Stimulated activated naive CD8-positive, alpha-beta T cell treated with anti-CD3 and anti-CD28 coated beads, Interleukin-15, Interleukin-2, amounts not matched to agents 100 U/mL and 50 U/mL, for 24 hours (primary cell): ENCODE data around the gene URB1.
"Not testable (repeated sequence)": the region's sequence is repeated elsewhere in the genome, so short reads cannot be mapped to it uniquely, and the experiment has no call there.

Source experiments
- ATAC-seq: fragments of 150-1000 bp; cut with Tn5 transposase; one replicate; pipeline ENCODE4 v1.10.0; 2021
- DNase-seq: peaks from one replicate; pipeline ENCODE4 v3.0.0; 2021

Gene URB1

DNA sequence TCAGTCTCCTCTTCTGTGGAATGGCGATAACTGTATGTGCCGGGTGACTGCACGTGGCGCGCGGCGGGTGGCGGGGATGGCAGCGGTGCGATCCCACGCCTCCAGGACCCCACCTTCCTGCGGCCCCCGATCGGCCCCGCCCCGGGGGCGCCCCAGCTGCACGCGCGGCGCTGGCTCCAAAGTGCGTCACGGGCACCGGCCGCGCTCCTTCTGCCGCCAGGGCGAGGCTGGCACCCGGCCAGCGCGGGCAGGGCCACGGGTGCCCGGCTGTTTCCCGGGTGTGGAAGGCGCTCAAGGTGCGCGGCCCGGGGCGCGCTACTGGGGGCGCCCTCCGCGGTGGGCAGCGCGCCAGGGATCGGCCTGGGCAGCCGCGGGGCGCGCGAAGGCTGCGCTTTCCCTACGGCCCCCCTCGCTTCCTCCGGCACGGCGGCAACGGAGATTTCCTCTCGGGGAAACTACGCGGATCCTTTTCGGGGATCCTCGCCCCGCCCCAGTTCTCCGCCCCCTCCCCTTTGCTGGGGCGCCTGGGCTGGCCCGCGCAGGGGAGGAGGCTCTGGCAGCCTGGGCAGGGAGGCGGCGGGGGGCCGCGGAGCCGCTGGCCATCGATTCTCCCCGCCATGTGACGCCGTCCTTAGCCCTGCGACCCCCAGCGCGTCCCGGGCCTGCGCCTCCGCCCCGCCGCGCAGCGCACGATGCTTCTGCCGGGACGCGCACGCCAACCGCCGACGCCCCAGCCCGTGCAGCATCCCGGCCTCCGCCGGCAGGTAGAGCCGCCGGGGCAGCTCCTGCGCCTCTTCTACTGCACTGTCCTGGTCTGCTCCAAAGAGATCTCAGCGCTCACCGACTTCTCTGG, 19.6 kb upstream of the URB1 start, which contains the start of gene EVA1C:
Gene EVA1C (plus strand): TSS at position 545 of the 853 bp plus-strand sequence. CDS start 148 bp downstream, at position 693.
- peak; percentile 79 for DNase-seq
- ATAC-seq = peak; percentile 69

DNA sequence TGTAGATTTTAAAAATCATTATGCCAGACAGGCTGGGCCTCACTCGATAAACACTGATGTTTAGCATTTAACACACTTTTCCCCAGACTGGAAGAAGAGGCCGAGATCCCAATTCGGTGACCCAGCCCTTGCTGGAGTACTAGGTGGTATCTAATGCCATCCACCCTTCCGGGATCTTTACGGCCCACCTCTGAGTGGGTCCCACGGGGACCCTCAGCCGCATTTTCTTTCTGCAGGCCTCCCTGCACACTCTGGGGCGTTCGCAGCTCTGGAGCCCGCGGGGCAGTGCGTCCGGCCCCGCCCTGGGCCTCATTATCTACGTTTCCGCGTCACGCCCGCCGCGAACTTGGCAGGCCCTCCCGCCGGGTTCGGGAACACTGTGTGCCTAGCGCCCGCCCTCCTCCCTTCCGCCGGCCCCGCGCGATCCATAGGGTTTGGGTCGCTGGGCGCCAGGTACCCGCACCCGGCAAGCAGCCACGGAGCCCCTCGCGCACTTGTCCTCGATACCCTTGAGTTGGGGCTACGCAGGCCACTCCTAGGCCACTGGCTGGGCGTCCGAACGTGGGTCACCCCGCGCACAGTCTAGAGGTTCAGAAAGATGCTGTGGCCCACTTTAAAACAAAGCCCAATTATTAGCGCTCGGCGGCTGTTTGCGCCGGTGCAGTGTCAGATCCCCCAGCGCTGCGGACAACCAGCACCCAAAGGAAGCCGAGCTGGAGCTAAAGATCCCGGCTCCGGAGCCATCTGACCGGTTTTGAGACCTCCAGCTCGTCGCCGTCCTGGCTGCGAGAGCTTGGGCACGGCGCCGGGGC, 18.7 kb upstream of the URB1 start:
- peak; percentile 78 for DNase-seq

DNA sequence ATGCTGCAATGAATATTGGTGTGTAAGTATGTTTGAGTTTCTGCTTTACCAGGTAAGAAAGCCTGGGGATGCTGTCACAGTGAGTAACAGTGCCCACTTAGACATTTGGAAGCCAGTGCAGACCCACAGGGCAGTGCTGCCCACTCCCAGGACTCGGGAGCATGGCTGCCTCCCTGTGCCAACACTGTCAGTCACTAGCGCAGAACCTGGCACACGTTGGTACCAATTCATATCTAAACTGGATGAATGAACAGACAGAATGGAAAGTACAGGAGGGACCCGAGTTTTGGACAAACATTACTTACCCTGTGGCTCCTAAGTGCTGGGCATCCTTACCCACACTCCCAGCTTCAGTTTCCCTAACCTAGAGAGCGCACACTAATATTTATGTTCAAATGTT, 18.1 kb upstream of the URB1 start:
- ATAC-seq = no peak

More for the DNA sequence above, 18.7 kb upstream of the URB1 start:
- peak; percentile 72 for ATAC-seq

DNA sequence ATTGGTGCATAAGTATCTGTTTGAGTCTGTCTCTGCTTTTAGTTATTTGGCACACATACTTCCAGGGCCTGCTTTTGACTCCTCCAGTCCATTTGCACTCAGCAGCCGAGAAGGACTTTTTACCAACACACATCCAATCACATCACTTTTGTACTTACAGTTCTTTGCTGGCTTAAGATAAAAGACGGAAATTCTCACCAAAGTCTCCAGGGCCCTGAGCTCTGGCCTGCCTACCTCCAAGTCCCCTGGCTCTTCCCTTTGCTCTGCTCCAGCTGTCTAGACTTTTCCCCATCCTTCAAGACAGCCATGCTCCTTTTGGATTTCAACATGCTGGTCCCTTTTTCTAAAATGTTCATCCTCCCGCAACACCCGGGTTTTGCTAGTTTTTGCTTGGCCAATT, 17.5 kb upstream of the URB1 start:
- no peak for DNase-seq
- no peak for ATAC-seq

More for the DNA sequence above, 18.1 kb upstream of the URB1 start:
- no peak for DNase-seq

DNA sequence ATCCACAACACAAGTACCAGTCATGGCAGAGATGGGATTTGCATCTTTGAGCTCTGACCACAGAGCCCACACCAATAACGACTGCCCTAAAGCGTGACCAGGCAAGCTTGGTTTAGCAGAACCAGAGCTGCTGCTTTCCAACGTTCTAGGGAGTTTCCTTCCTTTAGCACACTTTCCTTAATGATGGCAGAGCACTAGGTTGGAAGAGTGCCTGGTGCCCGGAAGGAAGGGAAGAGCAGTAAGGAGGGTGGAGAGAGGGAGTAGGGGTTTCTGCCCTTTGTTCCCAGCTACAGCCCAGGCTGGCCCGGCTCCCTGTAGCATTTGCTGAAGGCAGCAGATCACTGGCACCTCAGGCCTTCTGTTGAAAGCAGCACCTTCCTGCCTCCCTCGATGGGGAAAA, 13.6 kb upstream of the URB1 start:
- ATAC-seq (no peak), DNase-seq (no peak)

DNA sequence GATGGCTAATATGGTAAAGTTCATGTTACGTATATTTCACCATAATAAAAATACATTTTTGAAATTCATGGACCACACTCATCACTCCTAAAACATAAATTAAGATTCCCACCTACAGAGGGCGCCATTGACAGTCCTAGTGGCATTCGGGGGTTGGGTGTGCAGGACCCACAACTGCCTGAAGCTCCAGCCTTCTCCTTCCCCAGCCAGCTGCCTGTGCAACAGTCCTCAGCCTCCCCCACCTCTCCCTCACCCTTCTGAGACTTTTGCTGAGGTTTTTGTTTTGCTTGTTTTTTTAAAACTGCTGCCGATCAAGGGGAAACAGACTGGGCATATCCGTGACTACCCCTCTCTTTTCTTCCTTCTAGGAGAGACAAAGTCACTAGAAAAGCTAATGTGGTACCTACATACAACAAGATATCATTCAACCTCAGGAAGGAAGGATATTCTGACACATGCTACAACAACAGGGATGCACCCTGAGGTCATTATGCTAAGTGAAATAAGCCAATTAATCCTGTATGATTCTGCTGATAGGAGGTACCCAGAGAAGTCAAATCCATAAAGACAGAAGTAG, 10.5 kb upstream of the URB1 start:
- DNase-seq (peak; percentile 67), ATAC-seq (peak; percentile 85)

DNA sequence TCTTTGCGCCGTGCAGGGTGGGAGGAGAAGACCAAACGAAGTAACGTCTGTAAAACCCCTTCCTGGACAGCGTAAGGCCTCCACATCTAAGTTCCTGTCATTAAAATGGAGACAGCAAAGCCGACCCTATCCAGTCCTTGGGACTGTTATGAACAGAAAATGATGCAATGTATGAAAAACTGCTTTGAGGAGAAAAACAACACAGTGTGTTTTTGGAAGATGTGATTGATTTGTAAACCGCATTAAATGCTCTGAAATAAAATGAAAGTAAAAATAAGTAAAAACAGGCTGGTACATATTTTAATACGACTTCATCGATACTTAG, 827 bp upstream of the URB1 start:
- no peak for ATAC-seq

DNA sequence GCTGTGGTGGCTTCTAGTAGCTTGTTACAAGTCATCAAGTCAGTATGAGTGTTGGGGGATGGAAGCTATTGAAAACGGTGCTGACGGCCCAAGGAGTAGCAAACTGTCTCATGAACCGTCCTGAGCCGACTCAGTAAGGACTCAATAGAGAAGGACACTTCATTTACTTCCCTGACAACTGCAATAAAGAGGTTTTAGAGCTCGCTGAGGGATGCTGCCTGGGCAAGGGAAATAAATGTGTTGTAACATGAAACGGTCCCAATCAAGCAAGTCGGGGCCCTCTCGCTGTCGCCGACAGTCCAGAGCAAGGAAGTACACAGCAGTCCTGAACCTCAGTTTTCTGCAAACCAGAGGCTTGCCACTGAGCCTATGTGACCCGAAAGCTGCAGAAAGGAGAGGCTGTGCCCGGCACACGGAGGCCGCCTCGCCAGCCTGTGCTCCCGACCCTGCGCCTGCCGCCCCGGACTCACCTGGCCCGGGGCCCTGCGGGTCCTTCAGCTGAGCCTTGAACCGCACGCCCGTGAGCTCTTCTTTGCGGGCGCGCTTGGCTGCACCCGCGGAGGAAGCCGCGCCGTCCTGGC, 423 bp downstream of the URB1 start:
- DNase-seq = no peak
- ATAC-seq = no peak

More for the DNA sequence above, 827 bp upstream of the URB1 start:
- no peak for DNase-seq

DNA sequence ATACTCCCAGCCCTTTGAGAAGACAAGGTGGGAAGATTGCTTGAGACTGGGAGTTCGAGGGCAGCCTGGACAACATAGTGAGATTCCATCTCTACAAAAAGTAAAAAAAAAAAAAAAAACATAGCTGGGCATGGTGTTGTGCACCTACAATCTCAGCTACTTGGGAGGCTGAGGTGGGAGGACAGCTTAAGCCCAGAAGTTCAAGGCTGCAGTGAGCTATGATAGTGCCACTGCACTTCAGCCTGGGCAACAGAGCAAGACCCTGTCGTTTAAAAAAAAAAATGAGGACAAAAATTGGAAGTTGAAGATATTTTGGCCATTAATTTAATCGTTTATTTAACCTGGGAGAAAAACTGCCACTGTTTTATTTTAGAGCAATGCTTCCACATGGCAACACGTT, 1.1 kb downstream of the URB1 start:
- no peak for ATAC-seq
- no peak for DNase-seq

DNA sequence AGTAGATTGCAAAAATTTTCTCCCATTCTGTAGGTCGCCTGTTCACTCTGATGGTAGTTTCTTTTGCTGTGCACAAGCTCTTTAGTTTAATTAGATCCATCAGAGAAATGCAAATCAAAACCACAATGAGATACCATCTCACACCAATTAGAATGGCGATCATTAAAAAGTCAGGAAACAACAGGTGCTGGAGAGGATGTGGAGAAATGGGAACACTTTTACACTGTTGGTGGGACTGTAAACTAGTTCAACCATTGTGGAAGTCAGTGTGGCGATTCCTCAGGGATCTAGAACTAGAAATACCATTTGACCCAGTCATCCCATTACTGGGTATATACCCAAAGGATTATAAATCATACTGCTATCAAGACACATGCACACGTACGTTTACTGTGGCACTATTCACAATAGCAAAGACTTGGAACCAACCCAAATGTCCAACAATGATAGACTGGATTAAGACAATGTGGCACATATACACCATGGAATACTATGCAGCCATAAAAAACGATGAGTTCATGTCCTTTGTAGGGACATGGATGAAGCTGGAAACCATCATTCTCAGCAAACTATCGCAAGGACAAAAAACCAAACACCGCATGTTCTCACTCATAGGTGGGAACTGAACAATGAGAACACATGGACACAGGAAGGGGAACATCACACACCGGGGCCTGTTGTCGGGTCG, 2.1 kb downstream of the URB1 start:
- not testable (repeated sequence) for ATAC-seq, DNase-seq

DNA sequence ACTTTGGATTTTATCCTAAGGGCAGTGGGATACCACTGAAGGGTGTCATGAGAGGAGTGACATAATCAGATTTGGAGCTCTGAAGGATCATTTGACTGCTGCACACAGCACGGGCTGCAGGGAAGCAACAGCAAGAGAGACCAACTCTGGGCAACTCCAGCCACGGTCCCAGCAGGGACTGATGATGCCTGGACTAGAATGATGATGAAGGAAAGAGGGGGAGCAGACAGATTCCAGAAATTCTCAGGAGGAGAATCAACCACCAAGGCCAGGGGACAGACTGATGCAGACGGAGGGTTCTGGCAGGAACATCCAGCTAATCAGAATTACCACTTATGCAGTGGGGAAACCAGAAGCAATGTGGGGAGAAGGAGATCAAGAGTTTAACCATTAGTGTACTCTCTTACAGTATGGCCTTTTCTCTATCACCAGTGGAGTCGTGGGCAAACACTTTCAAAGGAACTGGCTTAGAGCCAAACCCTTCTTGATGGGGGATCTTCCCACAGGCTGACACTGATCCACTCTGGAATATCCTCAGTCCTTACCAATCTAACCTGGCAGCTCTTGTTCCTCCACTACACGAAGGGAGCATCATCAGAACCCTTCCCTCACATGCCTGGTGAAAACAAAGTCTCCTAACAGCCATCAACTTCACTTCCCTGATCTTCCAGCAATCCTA, 3.3 kb downstream of the URB1 start:
- DNase-seq (no peak), ATAC-seq (no peak)

DNA sequence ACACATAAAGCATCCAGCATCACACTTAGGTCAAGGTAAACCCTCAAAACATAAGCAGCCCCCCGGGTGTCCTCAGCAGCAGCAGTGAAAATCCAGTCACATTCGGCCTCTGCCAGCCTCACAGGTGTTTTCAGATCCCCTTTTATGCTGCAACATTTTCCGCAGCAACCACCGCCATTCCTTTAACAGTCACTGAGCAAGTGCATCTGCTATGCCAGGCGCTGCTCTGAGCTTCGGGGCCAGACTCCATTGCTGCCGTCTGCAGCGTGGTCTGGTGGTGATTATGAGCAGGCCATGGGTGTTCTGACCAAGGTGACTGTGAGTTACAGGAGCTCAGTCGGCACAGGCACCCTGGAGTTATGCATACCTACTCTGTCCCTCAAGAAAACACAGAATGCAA, 4.5 kb downstream of the URB1 start:
- ATAC-seq (no peak), DNase-seq (no peak)

DNA sequence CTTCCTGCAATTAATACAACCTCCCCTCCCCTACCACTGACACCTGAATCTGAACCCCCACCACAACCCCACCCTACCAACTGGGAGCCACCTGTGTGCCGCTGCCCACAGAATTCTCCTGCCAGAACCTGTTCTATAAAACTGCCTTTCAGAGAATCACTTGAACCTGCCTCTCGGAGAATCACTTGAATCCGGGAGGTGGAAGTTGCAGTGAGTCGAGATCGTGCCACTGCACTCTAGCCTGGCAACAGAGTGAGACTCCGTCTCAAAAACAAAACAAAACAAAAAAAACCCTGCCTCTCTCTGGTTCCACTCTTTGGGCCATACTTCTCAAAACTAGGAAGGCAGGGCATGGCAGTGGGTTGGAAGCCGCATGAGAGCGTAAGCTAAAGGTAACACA, 5.7 kb downstream of the URB1 start:
- DNase-seq (no peak), ATAC-seq (no peak)

DNA sequence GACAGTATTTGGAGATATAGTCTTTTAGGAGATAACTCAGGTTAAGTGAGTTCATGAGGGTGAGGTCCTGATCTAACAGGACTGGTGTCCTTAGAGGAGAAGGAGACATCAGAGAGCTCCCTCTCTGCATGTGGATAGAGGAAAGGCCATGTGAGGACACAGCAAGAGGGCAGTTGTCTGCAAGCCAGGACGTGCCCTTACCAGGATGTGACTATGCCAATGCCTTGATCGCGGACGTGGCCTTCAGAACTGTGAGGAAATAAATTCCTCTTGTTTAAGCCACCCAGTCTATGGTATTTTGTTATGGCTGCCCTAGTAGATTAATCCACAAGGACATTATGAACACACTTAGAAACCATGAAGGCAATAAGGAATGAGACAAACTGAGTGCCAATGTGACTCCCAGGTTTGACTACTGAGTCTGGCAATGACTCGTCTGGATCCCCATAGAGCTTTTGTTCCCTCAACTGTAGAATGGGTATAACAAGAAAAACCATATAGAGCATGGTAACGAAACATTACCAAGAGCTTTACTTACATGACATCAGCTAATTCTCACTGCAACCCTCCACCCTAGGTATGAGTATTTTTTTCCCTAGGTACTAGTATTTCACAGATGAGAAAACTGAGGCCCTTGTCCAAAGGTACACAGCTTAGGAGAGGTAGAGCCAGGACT, 6.5 kb downstream of the URB1 start:
- DNase-seq = no peak
- peak; percentile 14 for ATAC-seq

DNA sequence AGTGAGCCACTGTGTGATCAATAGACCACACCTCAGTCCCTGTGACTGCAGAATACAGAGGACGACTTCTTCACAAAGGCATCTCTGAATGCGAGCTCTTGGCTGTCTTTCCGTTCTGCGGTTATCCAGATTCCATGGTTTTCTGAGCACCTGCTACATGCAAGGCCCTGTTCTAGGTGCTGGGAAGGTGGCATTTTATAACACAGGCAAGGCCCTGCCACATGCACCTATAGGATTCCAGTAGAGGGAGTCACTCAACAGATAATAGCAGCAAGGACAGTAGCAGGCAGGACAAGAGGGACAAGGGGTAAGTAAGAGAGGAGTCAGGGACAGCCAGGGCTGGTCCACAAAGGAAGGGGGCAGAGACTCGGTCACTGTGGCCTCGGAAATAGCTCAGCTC, 9.0 kb downstream of the URB1 start:
- no peak for ATAC-seq

DNA sequence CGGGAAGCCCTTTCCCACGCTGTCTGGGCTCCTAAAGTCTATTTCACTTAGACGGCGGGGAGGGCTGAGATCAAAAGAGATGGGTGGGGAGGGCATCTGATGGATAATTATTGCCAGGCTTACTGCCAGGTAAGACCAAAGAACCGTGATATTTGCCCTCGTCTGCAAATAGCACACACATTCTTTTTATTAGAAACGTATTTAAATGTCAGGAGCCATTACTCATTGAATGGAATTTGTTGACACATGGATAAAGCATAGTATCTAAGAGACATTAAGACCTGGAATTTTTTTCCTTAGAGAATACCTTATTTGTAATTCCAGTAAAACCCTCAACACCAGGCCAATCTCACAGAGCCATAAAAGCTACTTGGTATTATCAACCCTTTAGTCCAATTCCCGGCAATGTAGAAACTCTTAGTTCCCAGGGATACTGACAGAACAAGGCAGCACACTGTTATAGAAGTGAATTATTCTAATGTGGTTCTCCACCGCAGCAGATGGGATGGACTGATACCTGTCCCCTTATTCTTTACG, 10.6 kb downstream of the URB1 start:
- ATAC-seq = no peak

More for the DNA sequence above, 9.0 kb downstream of the URB1 start:
- DNase-seq = no peak

DNA sequence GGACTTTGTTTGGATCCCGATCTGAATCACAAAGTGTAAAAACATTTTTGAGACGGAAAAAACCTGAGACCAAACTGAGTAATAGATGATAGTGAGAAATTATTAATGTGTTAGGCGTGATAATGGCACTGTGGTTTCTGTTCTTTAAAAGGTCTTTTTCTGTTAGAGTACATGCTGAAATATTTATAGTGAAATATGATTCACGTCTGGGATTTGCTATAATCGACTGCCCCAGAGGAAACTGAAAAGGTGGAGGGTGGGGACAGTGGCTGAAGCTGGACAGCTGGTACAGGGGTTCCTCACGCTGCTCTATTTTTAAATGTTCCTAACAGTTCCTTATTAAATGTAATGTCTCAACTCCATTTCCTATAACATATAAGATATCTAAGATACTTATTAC, 11.2 kb downstream of the URB1 start:
- no peak for DNase-seq
- no peak for ATAC-seq

More for the DNA sequence above, 10.6 kb downstream of the URB1 start:
- no peak for DNase-seq

DNA sequence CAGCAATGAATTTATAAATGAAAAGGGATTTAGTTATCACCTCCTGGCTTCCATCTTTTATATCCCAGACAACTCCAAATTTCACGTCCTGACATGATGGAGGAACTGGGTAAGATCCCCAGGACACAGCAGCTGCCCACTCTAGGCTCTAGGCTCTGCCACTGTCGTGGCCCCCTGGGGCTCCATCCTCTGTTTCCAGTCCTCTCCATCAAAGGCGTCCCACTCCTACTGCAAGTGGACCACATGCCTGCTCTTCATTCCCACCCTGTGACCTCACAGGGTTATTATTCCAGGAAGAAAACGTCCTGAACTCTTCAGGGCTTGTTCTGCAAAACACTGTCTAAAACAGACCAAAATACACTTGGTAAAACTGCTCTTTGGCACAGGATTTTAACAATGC, 11.9 kb downstream of the URB1 start:
- no peak for ATAC-seq
- no peak for DNase-seq

DNA sequence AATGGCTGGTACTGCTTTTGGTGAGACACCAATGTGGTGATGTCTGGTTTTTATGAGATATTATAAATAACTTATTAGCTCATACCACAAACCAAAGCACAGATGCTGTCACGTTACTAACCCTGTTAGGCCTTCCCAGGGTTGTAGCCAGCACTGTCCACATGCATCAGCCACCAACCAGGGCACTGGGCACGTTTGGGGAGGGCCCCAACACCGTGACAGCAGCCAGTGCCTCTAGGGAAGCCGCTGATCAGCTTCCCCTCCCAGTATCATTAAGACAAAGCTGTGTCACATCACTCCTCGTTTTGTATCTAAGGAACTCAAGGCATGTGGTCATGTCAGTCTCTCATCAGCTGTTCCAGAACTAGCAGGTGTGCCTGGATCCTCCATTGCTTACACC, 13.9 kb downstream of the URB1 start:
- no peak for DNase-seq
- ATAC-seq = no peak

DNA sequence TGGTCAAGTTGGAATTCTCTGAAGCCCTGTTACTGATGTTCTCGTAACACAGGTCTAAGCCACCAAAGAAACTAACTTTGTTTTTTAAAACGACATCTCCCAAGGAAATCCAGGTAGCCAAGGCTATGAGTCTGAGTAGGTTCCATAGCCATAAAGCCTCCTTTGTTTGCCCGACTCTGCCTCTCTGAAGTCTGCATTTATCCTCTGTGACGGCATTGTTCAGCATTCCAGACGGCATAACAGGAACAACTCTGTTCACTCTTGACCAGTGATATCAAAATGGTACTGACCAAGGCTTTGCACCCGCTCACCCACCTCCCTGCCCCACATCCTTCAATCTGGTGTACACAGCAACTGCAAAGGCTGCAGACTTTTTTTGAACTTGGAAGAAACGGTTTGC, 14.8 kb downstream of the URB1 start:
- ATAC-seq = no peak
- DNase-seq = no peak

DNA sequence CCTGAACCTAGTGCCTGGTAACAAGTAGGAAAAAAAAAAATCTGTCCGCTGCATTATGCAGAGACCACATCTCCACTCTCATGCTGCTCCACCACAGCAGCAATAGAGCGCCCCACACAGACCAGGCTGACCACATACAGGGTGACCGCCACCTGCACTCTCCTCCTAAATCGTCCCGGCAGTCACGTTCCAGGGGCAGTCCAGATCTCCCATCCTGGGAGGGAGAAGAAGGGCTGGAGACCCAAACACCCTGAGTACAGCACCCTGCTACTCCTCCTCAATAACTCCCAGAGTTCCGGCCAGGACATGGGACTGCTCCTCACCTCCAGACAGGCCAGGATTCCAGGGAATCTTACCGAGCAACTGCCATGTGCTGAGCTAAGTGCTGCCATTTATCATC, 15.3 kb downstream of the URB1 start:
- DNase-seq = no peak
- ATAC-seq = no peak
